ENCODE results near the gene LHFPL3. TPM values are rescaled to one million over a fixed set of nuclear protein-coding genes. Genes with fewer than 3 reads are reported as not detected.

The LHFPL3 gene
- total RNA-seq, 1 experiment from 2014 or later = not detected

DNA sequence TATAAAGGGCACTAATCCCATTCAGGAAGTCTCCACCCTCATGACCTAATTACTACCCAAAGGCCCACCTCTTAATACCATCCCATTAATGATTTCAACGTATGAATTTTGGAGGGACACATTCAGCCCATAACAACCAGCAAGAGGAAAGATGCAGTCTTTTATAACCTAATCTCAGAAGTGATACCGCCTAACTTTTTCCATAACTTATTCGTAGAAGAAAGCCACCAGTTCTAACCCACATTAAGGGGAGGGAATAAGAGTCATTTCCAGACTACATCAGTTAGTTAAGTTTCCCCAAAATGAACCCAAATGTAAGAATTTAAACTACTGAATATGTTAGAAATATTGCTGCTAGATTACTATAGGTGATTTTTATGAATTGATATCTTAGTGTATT, 32.1 kb upstream of the LHFPL3 start (continued):
- no peak for TF ChIP-seq CTCF (IDR thresholded peaks at IDR 0.05 in 2 of 3, conservative IDR thresholded peaks at IDR 0.05 in 1 of 3; ENCODE audit: borderline replicate concordance in 1 of 3, insufficient read depth in 1 of 3, low read depth in 2 of 3, low read length in 2 of 3)
- TF ChIP-seq SP1 (IDR thresholded peaks at IDR 0.05; ENCODE audit: low read depth) = no peak
- TF ChIP-seq, protein P1, sequence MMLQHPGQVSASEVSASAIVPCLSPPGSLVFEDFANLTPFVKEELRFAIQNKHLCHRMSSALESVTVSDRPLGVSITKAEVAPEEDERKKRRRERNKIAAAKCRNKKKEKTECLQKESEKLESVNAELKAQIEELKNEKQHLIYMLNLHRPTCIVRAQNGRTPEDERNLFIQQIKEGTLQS (IDR thresholded peaks at IDR 0.05) = no peak
- TF ChIP-seq ZFX (IDR thresholded peaks at IDR 0.05) = no peak
- no peak for TF ChIP-seq TCF7L2 (IDR thresholded peaks at IDR 0.05; ENCODE audit: borderline replicate concordance, extremely low read depth, insufficient read depth, insufficient read length)
- no peak for TF ChIP-seq CEBPB (IDR thresholded peaks at IDR 0.05; ENCODE audit: low read depth)
- TF ChIP-seq EGR1 (IDR thresholded peaks at IDR 0.05; ENCODE audit: low read depth) = no peak
- TF ChIP-seq YY1 (IDR thresholded peaks at IDR 0.05; ENCODE audit: extremely low read depth, insufficient replicate concordance, low read depth, low read length) = no peak

GRCh38 chr7:104296900-104297299, 31.5 kb upstream of the LHFPL3 start:
- Histone ChIP-seq H3K36me3 (ENCODE audit: control insufficient read depth in 1 of 2, insufficient read depth in 2 of 2, low read length in 2 of 2) (no peaks in the 10 kb centered on the region), H3K9ac (ENCODE audit: low read length) (no peak overlapping the region), H3K9me3 (ENCODE audit: control insufficient read depth in 1 of 2, insufficient read depth in 1 of 2, low read depth in 1 of 2, low read length in 2 of 2) (no peaks in the 10 kb centered on the region), H3K27me3 (ENCODE audit: insufficient read depth, low read length) (peaks cover 37% of the 10 kb centered on the region), H3K4me3 (replicated peaks in 1 of 2; ENCODE audit: low read depth in 1 of 2, low read length in 2 of 2) (no peak overlapping the region), H3K27ac (ENCODE audit: low read depth, low read length) (no peak overlapping the region), H3K79me2 (ENCODE audit: insufficient read depth, low read length) (no peaks in the 10 kb centered on the region), H2AFZ (ENCODE audit: low read depth, low read length, poor library complexity, severe bottlenecking) (no peak overlapping the region), H3K4me1 (ENCODE audit: control insufficient read depth in 1 of 2, insufficient read depth in 2 of 2, low read length in 2 of 2) (no peaks in the 10 kb centered on the region), H3K4me2 (ENCODE audit: low read length) (no peak overlapping the region), H3K9me2 (ENCODE audit: insufficient read depth) (no peaks in the 10 kb centered on the region), H4K20me1 (ENCODE audit: insufficient read depth) (no peaks in the 10 kb centered on the region)
- RAD21 ChIA-PET (ENCODE audit: low non-redundant PET in 1 of 2, low total read pairs in 2 of 2, uncharacterized antibody in 2 of 2, unreplicated experiment in 2 of 2) = no interaction called here
- BruUV-seq (replicated peaks) = no TSS peak
- POLR2A ChIA-PET = no interaction called here
- intact Hi-C loops (cut with micrococcal nuclease) = no loop called here
- TF ChIP-seq YY1 (IDR thresholded peaks at IDR 0.05; ENCODE audit: extremely low read depth, insufficient replicate concordance, low read depth, low read length) (no peak), CTCF (IDR thresholded peaks at IDR 0.05 in 2 of 3, conservative IDR thresholded peaks at IDR 0.05 in 1 of 3; ENCODE audit: borderline replicate concordance in 1 of 3, insufficient read depth in 1 of 3, low read depth in 2 of 3, low read length in 2 of 3) (no peak), SRF (IDR thresholded peaks at IDR 0.05; ENCODE audit: low read depth) (no peak), MAX (IDR thresholded peaks at IDR 0.05) (no peak), SIN3A (IDR thresholded peaks at IDR 0.05; ENCODE audit: low read depth) (no peak), FOSL1 (IDR thresholded peaks at IDR 0.05; ENCODE audit: low read depth) (no peak), EZH2 (IDR thresholded peaks at IDR 0.05) (no peak), CEBPB (IDR thresholded peaks at IDR 0.05; ENCODE audit: low read depth) (no peak), TCF7L2 (IDR thresholded peaks at IDR 0.05; ENCODE audit: borderline replicate concordance, extremely low read depth, insufficient read depth, insufficient read length) (no peak), CBX3 (IDR thresholded peaks at IDR 0.05; ENCODE audit: low read depth) (no peak), JUND (IDR thresholded peaks at IDR 0.05) (no peak), RAD21 (IDR thresholded peaks at IDR 0.05; ENCODE audit: low read depth) (no peak), ZBTB33 (IDR thresholded peaks at IDR 0.05; ENCODE audit: extremely low read depth, insufficient replicate concordance, low read length) (no peak)
- TF ChIP-seq, protein P1 (IDR thresholded peaks at IDR 0.05) = no peak
- ATAC-seq = no peak
- DNase-seq (ENCODE audit: low read depth, low spot score) = no peak
- CTCF ChIA-PET = no interaction called here
